SK-N-SH treated with all-trans-retinoic acid at 6 μM for 48 hours (cell line): ENCODE measurements around the gene CPOX.

ENCODE experiments used
- ARNTL ChIP-seq: fragments of 450-650 bp; formaldehyde crosslinking; IDR thresholded peaks from 2 replicates; pipeline ENCODE4 v1.5.0; 2020; ENCODE audit warnings: low read depth, mild to moderate bottlenecking, moderate library complexity, borderline replicate concordance
- ISL1 ChIP-seq: fragments of 250-450 bp; sonication (Bioruptor Pico); IDR thresholded peaks from 2 replicates; pipeline ENCODE4 v2.1.2; 2022; ENCODE audit warnings: mild to moderate bottlenecking, moderate library complexity
- RARB ChIP-seq: fragments of 250-450 bp; sonication (Bioruptor Pico); IDR thresholded peaks from 2 replicates; pipeline ENCODE4 v1.8.0; 2021; ENCODE audit warnings: mild to moderate bottlenecking, moderate library complexity
- SNAI2 ChIP-seq: fragments of 250-450 bp; sonication (Bioruptor Pico); IDR thresholded peaks from 2 replicates; pipeline ENCODE4 v1.5.0; 2020; ENCODE audit warnings: mild to moderate bottlenecking, moderate library complexity
- TSHZ2 ChIP-seq: fragments of 250-450 bp; sonication (Bioruptor Pico); IDR thresholded peaks from 2 replicates; pipeline ENCODE4 v1.5.0; 2020; ENCODE audit warnings: mild to moderate bottlenecking, moderate library complexity
- ZFP3 ChIP-seq: fragments of 250-450 bp; sonication (Bioruptor Pico); IDR thresholded peaks from 2 replicates; pipeline ENCODE4 v1.5.0; 2020; ENCODE audit warnings: mild to moderate bottlenecking, moderate library complexity
- TF ChIP-seq, protein P1 (sequence below): fragments of 250-450 bp; sonication (Bioruptor Pico); IDR thresholded peaks from 2 replicates; pipeline ENCODE4 v1.5.1; 2020; ENCODE audit warnings: low read depth, mild to moderate bottlenecking, moderate library complexity
- TF ChIP-seq, protein P2 (sequence below): fragments of 250-450 bp; sonication (Bioruptor Pico); IDR thresholded peaks from 2 replicates; pipeline ENCODE4 v1.8.0; 2020; ENCODE audit warnings: mild to moderate bottlenecking, moderate library complexity, borderline replicate concordance

DNA sequence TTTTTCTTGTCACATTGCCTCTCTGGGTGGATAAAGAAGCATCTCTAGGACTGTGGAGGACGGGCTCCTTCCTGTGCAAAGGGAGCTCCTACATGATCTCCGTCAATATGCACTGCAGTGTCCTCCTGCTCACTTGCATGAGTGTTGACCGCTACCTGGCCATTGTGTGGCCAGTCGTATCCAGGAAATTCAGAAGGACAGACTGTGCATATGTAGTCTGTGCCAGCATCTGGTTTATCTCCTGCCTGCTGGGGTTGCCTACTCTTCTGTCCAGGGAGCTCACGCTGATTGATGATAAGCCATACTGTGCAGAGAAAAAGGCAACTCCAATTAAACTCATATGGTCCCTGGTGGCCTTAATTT is 61.2 kb downstream of the CPOX start:
- TF ChIP-seq ISL1 (CRISPR knock-in tag) (no peak), ZFP3 (CRISPR knock-in tag) (no peak), SNAI2 (CRISPR knock-in tag) (no peak), ARNTL (CRISPR knock-in tag) (no peak), TSHZ2 (CRISPR knock-in tag) (no peak), RARB (CRISPR knock-in tag) (no peak)
- TF ChIP-seq, protein P1, sequence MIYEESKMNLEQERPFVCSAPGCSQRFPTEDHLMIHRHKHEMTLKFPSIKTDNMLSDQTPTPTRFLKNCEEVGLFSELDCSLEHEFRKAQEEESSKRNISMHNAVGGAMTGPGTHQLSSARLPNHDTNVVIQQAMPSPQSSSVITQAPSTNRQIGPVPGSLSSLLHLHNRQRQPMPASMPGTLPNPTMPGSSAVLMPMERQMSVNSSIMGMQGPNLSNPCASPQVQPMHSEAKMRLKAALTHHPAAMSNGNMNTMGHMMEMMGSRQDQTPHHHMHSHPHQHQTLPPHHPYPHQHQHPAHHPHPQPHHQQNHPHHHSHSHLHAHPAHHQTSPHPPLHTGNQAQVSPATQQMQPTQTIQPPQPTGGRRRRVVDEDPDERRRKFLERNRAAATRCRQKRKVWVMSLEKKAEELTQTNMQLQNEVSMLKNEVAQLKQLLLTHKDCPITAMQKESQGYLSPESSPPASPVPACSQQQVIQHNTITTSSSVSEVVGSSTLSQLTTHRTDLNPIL (CRISPR knock-in tag), result no peak
- TF ChIP-seq, protein P2, sequence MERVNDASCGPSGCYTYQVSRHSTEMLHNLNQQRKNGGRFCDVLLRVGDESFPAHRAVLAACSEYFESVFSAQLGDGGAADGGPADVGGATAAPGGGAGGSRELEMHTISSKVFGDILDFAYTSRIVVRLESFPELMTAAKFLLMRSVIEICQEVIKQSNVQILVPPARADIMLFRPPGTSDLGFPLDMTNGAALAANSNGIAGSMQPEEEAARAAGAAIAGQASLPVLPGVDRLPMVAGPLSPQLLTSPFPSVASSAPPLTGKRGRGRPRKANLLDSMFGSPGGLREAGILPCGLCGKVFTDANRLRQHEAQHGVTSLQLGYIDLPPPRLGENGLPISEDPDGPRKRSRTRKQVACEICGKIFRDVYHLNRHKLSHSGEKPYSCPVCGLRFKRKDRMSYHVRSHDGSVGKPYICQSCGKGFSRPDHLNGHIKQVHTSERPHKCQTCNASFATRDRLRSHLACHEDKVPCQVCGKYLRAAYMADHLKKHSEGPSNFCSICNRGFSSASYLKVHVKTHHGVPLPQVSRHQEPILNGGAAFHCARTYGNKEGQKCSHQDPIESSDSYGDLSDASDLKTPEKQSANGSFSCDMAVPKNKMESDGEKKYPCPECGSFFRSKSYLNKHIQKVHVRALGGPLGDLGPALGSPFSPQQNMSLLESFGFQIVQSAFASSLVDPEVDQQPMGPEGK (CRISPR knock-in tag), result no peak
